ENCODE results near the gene MMP15. TPM values are rescaled to one million over a fixed set of nuclear protein-coding genes. Genes with fewer than 3 reads are reported as not detected.
A peak's percentile ranks its signal among the peaks of the same experiment; 100 is the strongest.

Gene MMP15
- total and polyA plus RNA-seq, 7 donors, result 2.5 to 6.5 (median 5.9) TPM

GRCh38 chr16:58035356-58036170 lies 10.0 kb downstream of the MMP15 start:
- H3K27ac ChIP-seq, result no peak overlapping the region
- intact Hi-C loops (cut with DNase I), result no loop called here

GRCh38 chr16:58036943-58037342 lies 11.4 kb downstream of the MMP15 start:
- no peak overlapping the region for H3K27ac ChIP-seq
- no peak for ATAC-seq
- no peak for DNase-seq
- no peaks in the 10 kb centered on the region for H3K9me3 ChIP-seq
- no peaks in the 10 kb centered on the region for H3K27me3 ChIP-seq (ENCODE audit: insufficient read depth in 3 of 3, low read length in 2 of 3)
- H3K4me1 ChIP-seq, result peaks cover 28% of the 10 kb centered on the region
- peaks cover 3 to 35% of the 10 kb centered on the region in 2 donors for H3K36me3 ChIP-seq (ENCODE audit: insufficient read depth in 1 of 2, low read depth in 1 of 2)
- WGBS, 3 donors, result 95 to 96% (median 95%) methylated on average over 6 of the region's 6 CpGs
- H3K4me3 ChIP-seq, result no peak overlapping the region
- no peak for TF ChIP-seq CTCF (IDR thresholded peaks at IDR 0.05)
- intact Hi-C loops (cut with DNase I), result no loop called here

More at GRCh38 chr16:58035356-58036170, 10.0 kb downstream of the MMP15 start:
- ATAC-seq, result peak in 3 of 4 donors; percentile 25 to 83 (median 28)
- DNase-seq, result no peak
- H3K9me3 ChIP-seq, result no peaks in the 10 kb centered on the region
- TF ChIP-seq CTCF (IDR thresholded peaks at IDR 0.05), result no peak
- H3K4me3 ChIP-seq, result no peak overlapping the region
- no peaks in the 10 kb centered on the region for H3K27me3 ChIP-seq (ENCODE audit: insufficient read depth in 3 of 3, low read length in 2 of 3)
- 46 to 53% (median 49%) methylated on average over 14 of the region's 14 CpGs for WGBS, 3 donors
- peaks cover 3 to 21% of the 10 kb centered on the region in 2 donors for H3K36me3 ChIP-seq (ENCODE audit: insufficient read depth in 1 of 2, low read depth in 1 of 2)
- peaks cover 33% of the 10 kb centered on the region for H3K4me1 ChIP-seq

GRCh38 chr16:58037365-58038057 lies 12.0 kb downstream of the MMP15 start:
- Histone ChIP-seq H3K4me1 (peaks cover 25% of the 10 kb centered on the region), H3K36me3 (ENCODE audit: insufficient read depth in 1 of 2, low read depth in 1 of 2) (peaks cover 3 to 40% of the 10 kb centered on the region in 2 donors), H3K27ac (no peak overlapping the region), H3K4me3 (no peak overlapping the region), H3K27me3 (ENCODE audit: insufficient read depth in 3 of 3, low read length in 2 of 3) (no peaks in the 10 kb centered on the region), H3K9me3 (no peaks in the 10 kb centered on the region)
- ATAC-seq, result no peak
- 93 to 96% (median 94%) methylated on average over 16 of the region's 16 CpGs for WGBS, 3 donors
- TF ChIP-seq CTCF (IDR thresholded peaks at IDR 0.05), result no peak
- DNase-seq, result no peak
- intact Hi-C loops (cut with DNase I), result no loop called here

GRCh38 chr16:58038219-58038641 lies 12.7 kb downstream of the MMP15 start:
- no peak for TF ChIP-seq CTCF (IDR thresholded peaks at IDR 0.05)
- no peaks in the 10 kb centered on the region for H3K9me3 ChIP-seq
- no peak overlapping the region for H3K4me3 ChIP-seq
- 90 to 93% (median 92%) methylated on average over 17 to 20 of the region's 20 CpGs for WGBS, 3 donors
- intact Hi-C loops (cut with DNase I), result no loop called here
- H3K36me3 ChIP-seq (ENCODE audit: insufficient read depth in 1 of 2, low read depth in 1 of 2), result peaks cover 3 to 45% of the 10 kb centered on the region in 2 donors
- H3K27ac ChIP-seq, result no peak overlapping the region
- H3K4me1 ChIP-seq, result peaks cover 18% of the 10 kb centered on the region
- DNase-seq (peak in 1 of 2 donors; percentile 36), ATAC-seq (no peak)
- H3K27me3 ChIP-seq (ENCODE audit: insufficient read depth in 3 of 3, low read length in 2 of 3), result no peaks in the 10 kb centered on the region

Measured in psoas muscle (tissue), 8 donors.